ENCODE results near the gene LAS1L. TPM values are rescaled to one million over a fixed set of nuclear protein-coding genes. Genes with fewer than 3 reads are reported as not detected.
A peak's percentile ranks its signal among the peaks of the same experiment; 100 is the strongest.

LAS1L gene
- 8.8 TPM for total RNA-seq

GRCh38 chrX:65534450-65535292 lies at the start of gene LAS1L:
Gene LAS1L (minus strand): TSS chrX:65534787. CDS start chrX:65534715, 72 bp downstream.
- Histone ChIP-seq H3K27me3 (no peaks in the 10 kb centered on the region), H3K36me3 (no peaks in the 10 kb centered on the region), H3K4me1 (peaks cover 3 to 7% of the 10 kb centered on the region in 2 donors), H3K9me3 (no peaks in the 10 kb centered on the region), H3K27ac (peak within 1 kb of the TSS; percentile 58 to 60), H3K4me3 (peak within 1 kb of the TSS; percentile 58 to 74)
- intact Hi-C loops (cut with DNase I), result loop anchor here (10.0 kb wide), 2 partner anchors 500 to 1330 kb away; partner anchors contain the start of genes AMER1 and ZC3H12B
- TF ChIP-seq, protein P1, sequence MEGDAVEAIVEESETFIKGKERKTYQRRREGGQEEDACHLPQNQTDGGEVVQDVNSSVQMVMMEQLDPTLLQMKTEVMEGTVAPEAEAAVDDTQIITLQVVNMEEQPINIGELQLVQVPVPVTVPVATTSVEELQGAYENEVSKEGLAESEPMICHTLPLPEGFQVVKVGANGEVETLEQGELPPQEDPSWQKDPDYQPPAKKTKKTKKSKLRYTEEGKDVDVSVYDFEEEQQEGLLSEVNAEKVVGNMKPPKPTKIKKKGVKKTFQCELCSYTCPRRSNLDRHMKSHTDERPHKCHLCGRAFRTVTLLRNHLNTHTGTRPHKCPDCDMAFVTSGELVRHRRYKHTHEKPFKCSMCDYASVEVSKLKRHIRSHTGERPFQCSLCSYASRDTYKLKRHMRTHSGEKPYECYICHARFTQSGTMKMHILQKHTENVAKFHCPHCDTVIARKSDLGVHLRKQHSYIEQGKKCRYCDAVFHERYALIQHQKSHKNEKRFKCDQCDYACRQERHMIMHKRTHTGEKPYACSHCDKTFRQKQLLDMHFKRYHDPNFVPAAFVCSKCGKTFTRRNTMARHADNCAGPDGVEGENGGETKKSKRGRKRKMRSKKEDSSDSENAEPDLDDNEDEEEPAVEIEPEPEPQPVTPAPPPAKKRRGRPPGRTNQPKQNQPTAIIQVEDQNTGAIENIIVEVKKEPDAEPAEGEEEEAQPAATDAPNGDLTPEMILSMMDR (IDR thresholded peaks at IDR 0.05), result no peak
- DNase-seq (ENCODE audit: low spot score in 2 of 2), result peak; percentile 76 to 95

DNA sequence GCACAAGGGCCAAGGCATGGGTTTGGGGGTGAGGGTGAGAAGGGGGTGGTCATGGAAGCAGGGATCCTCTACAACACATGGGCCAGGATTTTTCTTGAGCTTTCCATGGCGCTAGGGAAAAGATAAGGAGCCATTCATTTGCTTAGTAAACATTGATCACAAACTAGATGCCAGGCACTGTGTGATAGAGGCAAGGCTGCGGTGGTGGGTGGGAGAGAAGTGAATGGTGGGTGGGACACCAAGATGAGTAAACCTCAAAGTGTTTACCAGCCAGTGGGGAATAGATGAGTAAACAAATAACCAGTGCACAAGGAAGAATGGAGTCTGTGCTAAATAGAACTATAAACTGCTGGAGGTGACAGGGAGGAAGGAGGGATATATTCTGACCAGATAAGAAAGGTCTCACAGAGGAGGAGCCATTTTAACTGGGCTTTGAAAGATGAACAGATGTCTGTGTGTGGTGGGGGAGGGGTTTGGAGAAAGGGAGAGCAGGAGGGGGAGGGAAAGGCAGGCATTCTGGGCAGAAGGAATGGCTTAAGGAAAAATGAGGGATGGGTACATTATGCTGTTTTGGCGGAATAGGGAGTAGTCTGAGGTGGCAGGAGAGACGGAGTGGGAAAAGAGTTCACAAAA lies 48.0 kb upstream of the LAS1L start:
- Histone ChIP-seq H3K36me3 (no peaks in the 10 kb centered on the region), H3K27me3 (no peaks in the 10 kb centered on the region), H3K9me3 (no peaks in the 10 kb centered on the region), H3K4me1 (no peaks in the 10 kb centered on the region), H3K27ac (no peak overlapping the region), H3K4me3 (no peak overlapping the region)
- TF ChIP-seq, protein P1 (IDR thresholded peaks at IDR 0.05), result no peak
- intact Hi-C loops (cut with DNase I), result loop anchor here (1.0 to 10.0 kb wide), 2 partner anchors 404 to 1152 kb away; no protein-coding TSS in a partner anchor
- no peak for DNase-seq (ENCODE audit: low spot score in 2 of 2)

GRCh38 chrX:65581661-65582339 lies 47.2 kb upstream of the LAS1L start:
- no peaks in the 10 kb centered on the region for H3K27me3 ChIP-seq
- H3K4me1 ChIP-seq, result no peaks in the 10 kb centered on the region
- intact Hi-C loops (cut with DNase I), result loop anchor here (1.0 to 10.0 kb wide), 2 partner anchors 405 to 1153 kb away; no protein-coding TSS in a partner anchor
- no peak overlapping the region for H3K4me3 ChIP-seq
- H3K36me3 ChIP-seq, result no peaks in the 10 kb centered on the region
- no peak overlapping the region for H3K27ac ChIP-seq
- no peaks in the 10 kb centered on the region for H3K9me3 ChIP-seq
- peak in 1 of 2 donors; percentile 83 for DNase-seq (ENCODE audit: low spot score in 2 of 2)
- TF ChIP-seq, protein P1 (IDR thresholded peaks at IDR 0.05), result peak; percentile 61 to 87 (median 81)

GRCh38 chrX:65578346-65578745 lies 43.8 kb upstream of the LAS1L start:
- intact Hi-C loops (cut with DNase I), result no loop called here
- Histone ChIP-seq H3K27me3 (no peaks in the 10 kb centered on the region), H3K4me3 (no peak overlapping the region), H3K36me3 (no peaks in the 10 kb centered on the region), H3K9me3 (no peaks in the 10 kb centered on the region), H3K4me1 (no peaks in the 10 kb centered on the region), H3K27ac (no peak overlapping the region)
- TF ChIP-seq, protein P1 (IDR thresholded peaks at IDR 0.05), result no peak
- no peak for DNase-seq (ENCODE audit: low spot score in 2 of 2)

DNA sequence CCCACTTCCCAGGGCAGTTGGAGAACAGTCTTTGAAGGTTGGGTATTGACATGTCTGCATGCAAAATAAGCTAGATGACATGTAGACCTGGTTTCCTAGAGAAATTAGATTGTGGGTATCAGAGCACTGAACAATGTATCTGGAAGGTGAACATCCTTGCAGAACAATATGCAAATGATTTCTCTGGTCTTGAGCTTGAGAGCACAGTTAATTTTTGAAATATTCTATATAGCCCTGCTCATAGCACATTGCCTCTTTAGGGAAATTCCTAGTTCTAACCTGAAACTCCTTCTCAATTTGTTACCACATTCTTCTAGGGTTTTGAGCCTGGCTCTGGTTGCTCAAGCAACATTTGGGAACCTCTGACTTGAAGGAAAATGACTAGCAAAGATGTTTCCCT lies 41.6 kb upstream of the LAS1L start:
- H3K9me3 ChIP-seq, result no peaks in the 10 kb centered on the region
- DNase-seq (ENCODE audit: low spot score in 2 of 2), result no peak
- TF ChIP-seq, protein P1 (IDR thresholded peaks at IDR 0.05), result no peak
- no peaks in the 10 kb centered on the region for H3K4me1 ChIP-seq
- no peaks in the 10 kb centered on the region for H3K36me3 ChIP-seq
- no peaks in the 10 kb centered on the region for H3K27me3 ChIP-seq
- no peak overlapping the region for H3K27ac ChIP-seq
- H3K4me3 ChIP-seq, result no peak overlapping the region
- intact Hi-C loops (cut with DNase I), result no loop called here

All from ascending aorta (tissue), 2 donors.